ENCODE results near the gene FXYD3.
"Not testable (repeated sequence)": the region's sequence is repeated elsewhere in the genome, so short reads cannot be mapped to it uniquely, and the experiment has no call there.

Gene FXYD3

GRCh38 chr19:35141837-35142605, 26.4 kb downstream of the FXYD3 start:
- DNase-seq (ENCODE audit: low read depth in 2 of 2): no peak

- peak in 1 of 2 donors; percentile 38 for DNase-seq (ENCODE audit: low read depth in 2 of 2)
Observed at GRCh38 chr19:35142606-35143230, 27.1 kb downstream of the FXYD3 start.

- DNase-seq (ENCODE audit: low read depth in 2 of 2): no peak
Observed at GRCh38 chr19:35143231-35143715, 27.6 kb downstream of the FXYD3 start, which contains the start of gene FXYD7. Gene FXYD7 (plus strand): TSS chr19:35143255. CDS start chr19:35143334, 79 bp downstream.

GRCh38 chr19:35143818-35144217, 28.2 kb downstream of the FXYD3 start:
- DNase-seq (ENCODE audit: low read depth in 2 of 2): no peak

- DNase-seq (ENCODE audit: low read depth in 2 of 2): no peak
Observed at GRCh38 chr19:35144259-35144599, 28.6 kb downstream of the FXYD3 start.

GRCh38 chr19:35144600-35145436, 29.2 kb downstream of the FXYD3 start:
- DNase-seq (ENCODE audit: low read depth in 2 of 2): no peak

GRCh38 chr19:35146746-35147459, 31.3 kb downstream of the FXYD3 start:
- DNase-seq (ENCODE audit: low read depth in 2 of 2): no peak

GRCh38 chr19:35149463-35149862, 33.8 kb downstream of the FXYD3 start:
- no peak for DNase-seq (ENCODE audit: low read depth in 2 of 2)

- DNase-seq (ENCODE audit: low read depth in 2 of 2): no peak
Observed at GRCh38 chr19:35150445-35150844, 34.8 kb downstream of the FXYD3 start.

GRCh38 chr19:35151273-35152065, 35.8 kb downstream of the FXYD3 start:
- DNase-seq (ENCODE audit: low read depth in 2 of 2): no peak

- not testable (repeated sequence) for DNase-seq (ENCODE audit: low read depth in 2 of 2)
Observed at GRCh38 chr19:35153129-35153522, 37.5 kb downstream of the FXYD3 start.

- peak; percentile 51 to 52 for DNase-seq (ENCODE audit: low read depth in 2 of 2)
Observed at GRCh38 chr19:35153701-35154524, 38.3 kb downstream of the FXYD3 start.

GRCh38 chr19:35154525-35155406, 39.1 kb downstream of the FXYD3 start, which contains the start of gene FXYD5:
Gene FXYD5 (plus strand): TSS chr19:35154735. CDS start chr19:35155551, 816 bp downstream.
- peak; percentile 66 to 79 for DNase-seq (ENCODE audit: low read depth in 2 of 2)

GRCh38 chr19:35155441-35155840, 39.8 kb downstream of the FXYD3 start:
- no peak for DNase-seq (ENCODE audit: low read depth in 2 of 2)

- DNase-seq (ENCODE audit: low read depth in 2 of 2): no peak
Observed at GRCh38 chr19:35155981-35156672, 40.5 kb downstream of the FXYD3 start.

GRCh38 chr19:35156673-35157014, 41.0 kb downstream of the FXYD3 start:
- DNase-seq (ENCODE audit: low read depth in 2 of 2): no peak

- no peak for DNase-seq (ENCODE audit: low read depth in 2 of 2)
Observed at GRCh38 chr19:35157431-35157830, 41.8 kb downstream of the FXYD3 start.

- DNase-seq (ENCODE audit: low read depth in 2 of 2): no peak
Observed at GRCh38 chr19:35159606-35160005, 44.0 kb downstream of the FXYD3 start.
